Hematopoietic multipotent progenitor cell treated with erythropoietin and hydrocortisone succinate and interleukin-3 and kit ligand, for 17 days (in vitro differentiated cells): ENCODE results near the gene ENAH.
"Not testable (repeated sequence)": the region's sequence is repeated elsewhere in the genome, so short reads cannot be mapped to it uniquely, and the experiment has no call there.

Experiments
- DNase-seq: peaks from one replicate; pipeline ENCODE4 v3.0.0-alpha.2; 2015; ENCODE audit warnings: low spot score

ENAH gene

GRCh38 chr1:225493591-225494246, 159.2 kb downstream of the ENAH start:
- no peak for DNase-seq

GRCh38 chr1:225488676-225489075, 164.2 kb downstream of the ENAH start:
- no peak for DNase-seq

GRCh38 chr1:225486856-225487255, 166.1 kb downstream of the ENAH start:
- no peak for DNase-seq

GRCh38 chr1:225485991-225486530, 166.9 kb downstream of the ENAH start:
- DNase-seq: no peak

- no peak for DNase-seq
Observed at GRCh38 chr1:225485226-225485625, 167.7 kb downstream of the ENAH start.

- DNase-seq: no peak
Observed at GRCh38 chr1:225484657-225485214, 168.2 kb downstream of the ENAH start.

GRCh38 chr1:225483818-225484656, 168.9 kb downstream of the ENAH start:
- no peak for DNase-seq

GRCh38 chr1:225482421-225482950, 170.4 kb downstream of the ENAH start:
- no peak for DNase-seq

- DNase-seq: no peak
Observed at GRCh38 chr1:225481738-225482137, 171.2 kb downstream of the ENAH start.

- DNase-seq: peak; percentile 13
Observed at GRCh38 chr1:225480825-225481434, 172.0 kb downstream of the ENAH start.

- DNase-seq: no peak
Observed at GRCh38 chr1:225479996-225480720, 172.8 kb downstream of the ENAH start.

- no peak for DNase-seq
Observed at GRCh38 chr1:225479341-225479740, 173.6 kb downstream of the ENAH start.

GRCh38 chr1:225477296-225477911, 175.5 kb downstream of the ENAH start:
- DNase-seq: no peak

GRCh38 chr1:225476538-225476988, 176.4 kb downstream of the ENAH start:
- DNase-seq: no peak

GRCh38 chr1:225476100-225476511, 176.8 kb downstream of the ENAH start:
- DNase-seq: no peak

- peak; percentile 83 for DNase-seq
Observed at GRCh38 chr1:225474986-225475820, 177.7 kb downstream of the ENAH start.

GRCh38 chr1:225474439-225474985, 178.4 kb downstream of the ENAH start:
- no peak for DNase-seq

GRCh38 chr1:225473676-225474438, 179.1 kb downstream of the ENAH start:
- not testable (repeated sequence) for DNase-seq

- not testable (repeated sequence) for DNase-seq
Observed at GRCh38 chr1:225473266-225473665, 179.7 kb downstream of the ENAH start.
